Testis (tissue), 3 donors: Measurements from ENCODE around the gene RNGTT. TPM values are rescaled to one million over a fixed set of nuclear protein-coding genes. Genes with fewer than 3 reads are reported as not detected.
A peak's percentile ranks its signal among the peaks of the same experiment; 100 is the strongest.
"Not testable (repeated sequence)": the region's sequence is repeated elsewhere in the genome, so short reads cannot be mapped to it uniquely, and the experiment has no call there.

Source experiments
- DNase-seq: peaks from one replicate; pipeline ENCODE4 v3.0.0-alpha.2; 2019
- H3K27ac ChIP-seq, 2 donors: fragments of 200-600 bp; sonication (generic); one replicate each; pipeline ENCODE4 v1.5.1; 2019
- H3K27me3 ChIP-seq: fragments of 200-600 bp; sonication (generic); one replicate; pipeline ENCODE4 v1.5.1; 2019
- H3K36me3 ChIP-seq: fragments of 200-600 bp; sonication (generic); one replicate; pipeline ENCODE4 v1.5.1; 2017; ENCODE audit warnings: low read depth; ENCODE audit errors: missing control alignments
- H3K4me1 ChIP-seq: fragments of 200-600 bp; sonication (generic); one replicate; pipeline ENCODE4 v1.5.1; 2019
- H3K4me3 ChIP-seq, 2 donors: fragments of 200-600 bp; sonication (generic); one replicate each; pipeline ENCODE4 v1.5.1; 2017 to 2019
- H3K9me3 ChIP-seq: fragments of 200-600 bp; sonication (generic); one replicate; pipeline ENCODE4 v1.5.1; 2017
- CTCF ChIP-seq, 3 experiments: fragments of 450-650 bp in 2 of 3; fragments of 200-600 bp in 1 of 3; sonication (generic) in 1 of 3; IDR thresholded peaks; one replicate each; pipeline ENCODE4 v1.5.1; 2016 to 2019; ENCODE audit warnings: antibody characterized with exemption in 3 of 3, mild to moderate bottlenecking in 2 of 3, moderate library complexity in 1 of 3
- POLR2A ChIP-seq: fragments of 450-650 bp; IDR thresholded peaks from one replicate; pipeline ENCODE4 v1.6.1; 2017; ENCODE audit warnings: antibody characterized with exemption, mild to moderate bottlenecking, moderate library complexity
- WGBS, 2 donors: methylation state at CpG; one replicate each; pipeline ENCODE4 v1.1.5; 2018; 5-methylcytosine and 5-hydroxymethylcytosine counted together
- intact Hi-C: fragments of 100-400 bp; cut with DNase I; formaldehyde crosslinking; loops from one replicate; pipeline ENCODE4 v1.15.1; 2023; ENCODE audit warnings: low total_unique reads
- polyA plus RNA-seq: library from polyadenylated mRNA; stranded (reverse); fragments of 350-450 nt; fragmentation: Illumina TruSeq; extraction: RNeasy Lipid Tissue Mini Kit (QIAGEN cat#74804); gene quantifications from one replicate; pipeline ENCODE4 v1.2.3, GENCODE V29; 2014; ENCODE audit warnings: low read depth, low replicate concordance; ENCODE audit not compliant: insufficient read depth
- total RNA-seq, 2 donors: library from RNA; depleted of rRNA; stranded (reverse); fragments of >200 nt; gene quantifications; one replicate each; pipeline ENCODE4 v1.2.3, GENCODE V29; 2016

Gene RNGTT
- total and polyA plus RNA-seq, 3 donors from 2014 or later: 19.4 to 27.0 (median 22.1) TPM

GRCh38 chr6:88984606-88985005, 21.2 kb upstream of the RNGTT start:
- WGBS, 2 donors: 84 to 89% methylated on average over 5 of the region's 5 CpGs

GRCh38 chr6:88984152-88984551, 20.7 kb upstream of the RNGTT start:
- H3K36me3 ChIP-seq: no peaks in the 10 kb centered on the region
- H3K4me3 ChIP-seq: no peak overlapping the region
- H3K27me3 ChIP-seq: no peaks in the 10 kb centered on the region
- no peak for TF ChIP-seq CTCF (IDR thresholded peaks at IDR 0.05)
- TF ChIP-seq POLR2A: no peak
- DNase-seq: no peak
- H3K4me1 ChIP-seq: peaks cover 3% of the 10 kb centered on the region
- H3K27ac ChIP-seq: no peak overlapping the region
- intact Hi-C loops: loop anchor here (5.0 kb wide), 1 partner anchor 258 kb away; no protein-coding TSS in a partner anchor
- no peaks in the 10 kb centered on the region for H3K9me3 ChIP-seq

More at GRCh38 chr6:88984606-88985005, 21.2 kb upstream of the RNGTT start:
- DNase-seq: no peak
- intact Hi-C loops: loop anchor here (5.0 kb wide), 1 partner anchor 258 kb away; no protein-coding TSS in a partner anchor
- Histone ChIP-seq H3K27ac (no peak overlapping the region), H3K4me1 (peaks cover 3% of the 10 kb centered on the region), H3K36me3 (no peaks in the 10 kb centered on the region), H3K4me3 (no peak overlapping the region), H3K27me3 (no peaks in the 10 kb centered on the region), H3K9me3 (no peaks in the 10 kb centered on the region)
- TF ChIP-seq CTCF (IDR thresholded peaks at IDR 0.05) (no peak), POLR2A (no peak)

- TF ChIP-seq CTCF (IDR thresholded peaks at IDR 0.05) (peak; percentile 56 to 65 (median 63)), POLR2A (no peak)
- Histone ChIP-seq H3K27me3 (no peaks in the 10 kb centered on the region), H3K9me3 (no peaks in the 10 kb centered on the region), H3K36me3 (no peaks in the 10 kb centered on the region), H3K4me1 (peaks cover 3% of the 10 kb centered on the region), H3K4me3 (no peak overlapping the region), H3K27ac (no peak overlapping the region)
- 74 to 85% methylated on average over 4 of the region's 4 CpGs for WGBS, 2 donors
- intact Hi-C loops: loop anchor here (5.0 kb wide), 1 partner anchor 259 kb away; no protein-coding TSS in a partner anchor
- DNase-seq: peak; percentile 43
These were observed 20.1 kb upstream of the RNGTT start for GRCh38 chr6:88983532-88983931.

- H3K27me3 ChIP-seq, H3K9me3 ChIP-seq, H3K4me1 ChIP-seq, DNase-seq, H3K27ac ChIP-seq, H3K36me3 ChIP-seq, H3K4me3 ChIP-seq: not testable (repeated sequence)
- intact Hi-C loops: loop anchor here (5.0 kb wide), 1 partner anchor 259 kb away; no protein-coding TSS in a partner anchor
- 92 to 100% methylated on average over 2 of the region's 2 CpGs for WGBS, 2 donors
These were observed 19.7 kb upstream of the RNGTT start for GRCh38 chr6:88983129-88983528.

GRCh38 chr6:88982720-88983119, 19.3 kb upstream of the RNGTT start:
- no peak overlapping the region for H3K4me3 ChIP-seq
- peak; percentile 43 for DNase-seq
- TF ChIP-seq CTCF (IDR thresholded peaks at IDR 0.05) (peak; percentile 56 to 81 (median 65)), POLR2A (no peak)

More at GRCh38 chr6:88982720-88983119, 19.3 kb upstream of the RNGTT start:
- intact Hi-C loops: loop anchor here (5.0 kb wide), 1 partner anchor 260 kb away; no protein-coding TSS in a partner anchor
- Histone ChIP-seq H3K4me1 (peaks cover 3% of the 10 kb centered on the region), H3K36me3 (no peaks in the 10 kb centered on the region), H3K27ac (no peak overlapping the region), H3K27me3 (no peaks in the 10 kb centered on the region), H3K9me3 (no peaks in the 10 kb centered on the region)
- WGBS, 2 donors: 16 to 25% methylated on average over 2 of the region's 2 CpGs
